Neural cell (in vitro differentiated cells): ENCODE data around the gene PLEKHA5. TPM values are rescaled to one million over a fixed set of nuclear protein-coding genes. Genes with fewer than 3 reads are reported as not detected.

ENCODE experiments used
- H2AFZ ChIP-seq: fragments of 200-600, 300-800 bp; sonication (generic), shearing (Covaris generic); 2 replicates; pipeline ENCODE4 v1.6.0; 2014; ENCODE audit warnings: low read depth, mild to moderate bottlenecking, antibody characterized with exemption, low read length, moderate library complexity
- H3F3A ChIP-seq: fragments of 200-600 bp; shearing (Covaris generic); 2 replicates; pipeline ENCODE4 v1.6.1; 2016; ENCODE audit warnings: mild to moderate bottlenecking, moderate library complexity, mixed read lengths, antibody characterized with exemption, low read length; ENCODE audit not compliant: insufficient read depth, poor library complexity, severe bottlenecking
- H3K27ac ChIP-seq: fragments of 200-600, 300-800 bp; sonication (generic), shearing (Covaris generic); 2 replicates; pipeline ENCODE4 v1.5.1; 2014; ENCODE audit warnings: mild to moderate bottlenecking, low read length, moderate library complexity
- H3K27me3 ChIP-seq: fragments of 300-800, 200-600 bp; sonication (generic), shearing (Covaris generic); 2 replicates; pipeline ENCODE4 v1.6.0; 2014; ENCODE audit warnings: mild to moderate bottlenecking, low read depth, low read length, moderate library complexity; ENCODE audit not compliant: insufficient read depth
- H3K36me3 ChIP-seq: fragments of 300-800, 200-600 bp; sonication (generic), shearing (Covaris generic); 2 replicates; pipeline ENCODE4 v1.5.1; 2014; ENCODE audit warnings: mild to moderate bottlenecking, antibody characterized with exemption, low read length, moderate library complexity; ENCODE audit not compliant: insufficient read depth
- H3K4me2 ChIP-seq: fragments of 300-800, 200-600 bp; sonication (generic), shearing (Covaris generic); 2 replicates; pipeline ENCODE4 v1.6.0; 2014; ENCODE audit warnings: mild to moderate bottlenecking, low read length
- H3K4me3 ChIP-seq: fragments of 300-800, 200-600 bp; sonication (generic), shearing (Covaris generic); 2 replicates; pipeline ENCODE4 v1.5.1; 2014; ENCODE audit warnings: mild to moderate bottlenecking, low read length, moderate library complexity
- H3K79me2 ChIP-seq: fragments of 200-600 bp; shearing (Covaris generic); replicated peaks from 2 replicates; pipeline ENCODE4 v1.6.0; 2014; ENCODE audit warnings: mild to moderate bottlenecking, low read length, moderate library complexity; ENCODE audit not compliant: insufficient read depth
- H3K9ac ChIP-seq: fragments of 300-800, 200-600 bp; sonication (generic), shearing (Covaris generic); 2 replicates; pipeline ENCODE4 v1.6.1; 2016; ENCODE audit warnings: mild to moderate bottlenecking, low read length, mixed read lengths
- H3K9me2 ChIP-seq: fragments of 200-600 bp; shearing (Covaris generic); 2 replicates; pipeline ENCODE4 v1.6.1; 2016; ENCODE audit warnings: mild to moderate bottlenecking, low read length, mixed read lengths; ENCODE audit not compliant: insufficient read depth
- H3K9me3 ChIP-seq: fragments of 200-600, 300-800 bp; sonication (generic), shearing (Covaris generic); 2 replicates; pipeline ENCODE4 v1.6.1; 2016; ENCODE audit warnings: mild to moderate bottlenecking, mixed run types, low read length, moderate library complexity, mixed read lengths
- H4K20me1 ChIP-seq: fragments of 200-600 bp; shearing (Covaris generic); 2 replicates; pipeline ENCODE4 v1.6.1; 2016; ENCODE audit warnings: mild to moderate bottlenecking, mixed run types; ENCODE audit not compliant: insufficient read depth
- EP300 ChIP-seq: fragments of 450-650 bp; conservative IDR thresholded peaks from 2 replicates; pipeline ENCODE4 v1.6.1; 2014; ENCODE audit warnings: antibody characterized with exemption, mild to moderate bottlenecking, moderate library complexity; ENCODE audit not compliant: poor library complexity, severe bottlenecking
- EZH2 ChIP-seq: fragments of 200-600, 300-800 bp; shearing (Covaris generic), sonication (generic); IDR thresholded peaks from 2 replicates; pipeline ENCODE4 v1.6.1; 2014; ENCODE audit warnings: antibody characterized with exemption, low read length, borderline replicate concordance, mild to moderate bottlenecking; ENCODE audit not compliant: insufficient read depth, poor library complexity, severe bottlenecking
- MXI1 ChIP-seq: fragments of 450-650 bp; conservative IDR thresholded peaks from 2 replicates; pipeline ENCODE4 v1.6.1; 2014; ENCODE audit warnings: antibody characterized with exemption, mild to moderate bottlenecking; ENCODE audit not compliant: poor library complexity, severe bottlenecking
- POLR2AphosphoS5 ChIP-seq: IDR thresholded peaks from 2 replicates; pipeline ENCODE4 v1.6.1; 2012
- RAD21 ChIP-seq: fragments of 450-650 bp; conservative IDR thresholded peaks from 2 replicates; pipeline ENCODE4 v1.6.1; 2014; ENCODE audit warnings: antibody characterized with exemption, mild to moderate bottlenecking, moderate library complexity
- REST ChIP-seq: IDR thresholded peaks from 2 replicates; pipeline ENCODE4 v1.6.1; 2012; ENCODE audit warnings: borderline replicate concordance
- SMC3 ChIP-seq: fragments of 450-650 bp; conservative IDR thresholded peaks from 2 replicates; pipeline ENCODE4 v1.6.1; 2014; ENCODE audit warnings: antibody characterized with exemption, mild to moderate bottlenecking, moderate library complexity; ENCODE audit not compliant: poor library complexity
- TAF1 ChIP-seq: IDR thresholded peaks from 2 replicates; pipeline ENCODE4 v1.6.1; 2012; ENCODE audit warnings: low read depth
- polyA plus RNA-seq: library from polyadenylated mRNA; depleted of rRNA; stranded (reverse); fragments of >200 nt; gene quantifications from 2 replicates; pipeline ENCODE4 v1.2.3, GENCODE V29; 2014
- TF ChIP-seq, protein P1 (sequence below): fragments of 450-650 bp; IDR thresholded peaks from 2 replicates; pipeline ENCODE4 v1.5.1; 2014; ENCODE audit warnings: antibody characterized with exemption, mild to moderate bottlenecking, moderate library complexity; ENCODE audit not compliant: poor library complexity, severe bottlenecking

The PLEKHA5 gene
- polyA plus RNA-seq, 1 donor from 2014 or later: 130 TPM

GRCh38 chr12:19177754-19178153, 48.2 kb downstream of the PLEKHA5 start:
- peak overlapping the region; percentile 58 for H3K27ac ChIP-seq
- H3K4me3 ChIP-seq: peak overlapping the region; percentile 30
- H4K20me1 ChIP-seq: no peaks in the 10 kb centered on the region
- peak overlapping the region; percentile 25 for H3K9ac ChIP-seq
- H2AFZ ChIP-seq: no peak overlapping the region
- TF ChIP-seq RAD21: no peak
- TF ChIP-seq POLR2AphosphoS5: no peak
- TF ChIP-seq MXI1: no peak
- no peak for TF ChIP-seq EZH2
- TF ChIP-seq REST: no peak
- TF ChIP-seq TAF1: no peak
- TF ChIP-seq EP300: no peak
- TF ChIP-seq, protein P1, sequence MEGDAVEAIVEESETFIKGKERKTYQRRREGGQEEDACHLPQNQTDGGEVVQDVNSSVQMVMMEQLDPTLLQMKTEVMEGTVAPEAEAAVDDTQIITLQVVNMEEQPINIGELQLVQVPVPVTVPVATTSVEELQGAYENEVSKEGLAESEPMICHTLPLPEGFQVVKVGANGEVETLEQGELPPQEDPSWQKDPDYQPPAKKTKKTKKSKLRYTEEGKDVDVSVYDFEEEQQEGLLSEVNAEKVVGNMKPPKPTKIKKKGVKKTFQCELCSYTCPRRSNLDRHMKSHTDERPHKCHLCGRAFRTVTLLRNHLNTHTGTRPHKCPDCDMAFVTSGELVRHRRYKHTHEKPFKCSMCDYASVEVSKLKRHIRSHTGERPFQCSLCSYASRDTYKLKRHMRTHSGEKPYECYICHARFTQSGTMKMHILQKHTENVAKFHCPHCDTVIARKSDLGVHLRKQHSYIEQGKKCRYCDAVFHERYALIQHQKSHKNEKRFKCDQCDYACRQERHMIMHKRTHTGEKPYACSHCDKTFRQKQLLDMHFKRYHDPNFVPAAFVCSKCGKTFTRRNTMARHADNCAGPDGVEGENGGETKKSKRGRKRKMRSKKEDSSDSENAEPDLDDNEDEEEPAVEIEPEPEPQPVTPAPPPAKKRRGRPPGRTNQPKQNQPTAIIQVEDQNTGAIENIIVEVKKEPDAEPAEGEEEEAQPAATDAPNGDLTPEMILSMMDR: no peak
- TF ChIP-seq SMC3: no peak
- peaks cover 33% of the 10 kb centered on the region for H3K79me2 ChIP-seq
- H3K4me2 ChIP-seq: peak overlapping the region; percentile 13
- no peaks in the 10 kb centered on the region for H3K27me3 ChIP-seq
- no peaks in the 10 kb centered on the region for H3K9me2 ChIP-seq
- no peaks in the 10 kb centered on the region for H3K36me3 ChIP-seq
- no peaks in the 10 kb centered on the region for H3F3A ChIP-seq
- no peaks in the 10 kb centered on the region for H3K9me3 ChIP-seq

DNA sequence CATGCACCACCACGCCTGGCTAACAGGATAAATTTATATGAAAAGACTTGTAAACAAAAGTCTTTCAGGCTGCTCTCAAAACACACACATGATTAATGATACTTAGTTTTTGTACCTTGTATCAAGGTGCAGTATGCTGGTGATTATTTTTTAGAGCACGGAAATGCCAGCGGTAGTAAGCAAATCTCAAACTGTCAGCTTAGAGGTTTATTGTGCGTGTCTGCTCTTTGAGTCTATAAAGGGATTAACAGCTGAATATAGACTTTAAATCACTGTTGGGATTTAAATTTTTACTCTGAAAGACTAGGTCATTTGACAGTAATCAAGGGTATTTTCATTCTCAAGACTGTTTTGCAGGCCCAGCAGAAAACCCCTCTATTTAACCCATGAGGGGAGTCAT, 50.5 kb downstream of the PLEKHA5 start:
- H3F3A ChIP-seq: no peaks in the 10 kb centered on the region
- H3K9ac ChIP-seq: no peak overlapping the region
- no peaks in the 10 kb centered on the region for H3K27me3 ChIP-seq
- no peaks in the 10 kb centered on the region for H3K36me3 ChIP-seq
- TF ChIP-seq, protein P1: no peak
- no peak for TF ChIP-seq REST
- no peak for TF ChIP-seq POLR2AphosphoS5
- TF ChIP-seq TAF1: no peak
- TF ChIP-seq EP300: no peak
- no peak for TF ChIP-seq SMC3
- no peak for TF ChIP-seq EZH2
- TF ChIP-seq MXI1: no peak
- no peaks in the 10 kb centered on the region for H3K9me2 ChIP-seq
- no peaks in the 10 kb centered on the region for H4K20me1 ChIP-seq
- peaks cover 29% of the 10 kb centered on the region for H3K79me2 ChIP-seq
- H3K9me3 ChIP-seq: no peaks in the 10 kb centered on the region
- H3K4me3 ChIP-seq: peak overlapping the region; percentile 17
- H2AFZ ChIP-seq: no peak overlapping the region
- no peak overlapping the region for H3K4me2 ChIP-seq
- peak overlapping the region; percentile 9 for H3K27ac ChIP-seq
